GM12892 (cell line): Measurements from ENCODE around the gene FRMD5.

Experiments
- POLR2A ChIP-seq: IDR thresholded peaks from 2 replicates; pipeline ENCODE4 v1.6.1; 2011; ENCODE audit warnings: low read depth, low read length, control low read depth
- POLR2AphosphoS5 ChIP-seq: IDR thresholded peaks from 2 replicates; pipeline ENCODE4 v1.6.1; 2011; ENCODE audit warnings: low read depth, low read length, control low read depth
- TAF1 ChIP-seq: IDR thresholded peaks from 2 replicates; pipeline ENCODE4 v1.6.1; 2011; ENCODE audit warnings: low read depth, mild to moderate bottlenecking, control low read depth, low read length, borderline replicate concordance

DNA sequence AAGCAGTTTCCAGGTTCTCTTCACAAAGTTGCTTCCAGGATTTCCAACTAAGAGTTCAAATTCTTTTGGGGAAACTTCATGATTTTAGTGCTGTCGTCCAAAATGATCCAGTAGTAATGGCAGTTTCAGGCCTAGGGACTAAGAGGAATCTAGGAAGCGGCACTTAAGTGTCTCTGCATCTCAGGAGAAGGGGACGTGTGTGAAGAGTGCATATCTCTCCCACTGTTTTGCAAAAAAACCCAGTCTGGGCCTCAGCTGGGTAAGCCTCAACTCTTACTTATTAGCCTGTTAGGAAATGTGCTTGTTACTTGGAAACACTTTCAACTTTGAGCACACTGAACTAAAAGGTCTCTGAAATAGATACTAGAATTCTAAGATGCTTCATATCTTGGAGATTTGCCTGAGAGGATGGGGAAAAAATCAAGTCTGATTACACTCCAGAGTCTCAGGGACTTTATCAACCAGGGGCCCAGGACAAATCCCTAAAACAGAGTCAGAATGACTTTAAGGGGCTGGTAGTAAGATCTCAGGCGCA, 286.5 kb downstream of the FRMD5 start:
- TF ChIP-seq TAF1 (no peak), POLR2A (no peak), POLR2AphosphoS5 (no peak)
